HG03571 (cell line): Measurements from ENCODE around the gene CEP131.
"Not testable (repeated sequence)": the region's sequence is repeated elsewhere in the genome, so short reads cannot be mapped to it uniquely, and the experiment has no call there.

Experiments used
- ATAC-seq: cut with Tn5 transposase; IDR thresholded peaks from one replicate; pipeline ENCODE4 v1.9.1; 2021; ENCODE audit not compliant: unreplicated experiment

CEP131 gene

DNA sequence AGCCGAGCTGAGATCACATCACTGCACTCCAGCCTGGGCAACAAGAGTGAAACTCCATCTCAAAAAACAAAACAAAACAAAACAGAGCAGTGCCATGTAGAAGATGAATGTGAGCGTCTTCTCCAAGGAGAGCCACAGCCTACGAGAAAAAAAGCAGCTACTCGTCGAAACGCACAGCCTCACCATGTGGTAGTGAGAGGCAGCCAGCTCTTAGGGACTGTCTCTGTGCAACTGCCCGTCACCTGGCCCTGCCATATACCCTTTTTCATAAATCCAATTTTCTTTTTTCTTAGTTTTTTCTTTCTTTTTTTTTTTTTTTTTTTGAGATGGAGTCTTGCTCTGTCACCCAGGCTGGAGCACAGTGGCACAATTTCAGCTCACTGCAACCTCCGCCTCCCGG is 68.7 kb downstream of the CEP131 start:
- not testable (repeated sequence) for ATAC-seq

DNA sequence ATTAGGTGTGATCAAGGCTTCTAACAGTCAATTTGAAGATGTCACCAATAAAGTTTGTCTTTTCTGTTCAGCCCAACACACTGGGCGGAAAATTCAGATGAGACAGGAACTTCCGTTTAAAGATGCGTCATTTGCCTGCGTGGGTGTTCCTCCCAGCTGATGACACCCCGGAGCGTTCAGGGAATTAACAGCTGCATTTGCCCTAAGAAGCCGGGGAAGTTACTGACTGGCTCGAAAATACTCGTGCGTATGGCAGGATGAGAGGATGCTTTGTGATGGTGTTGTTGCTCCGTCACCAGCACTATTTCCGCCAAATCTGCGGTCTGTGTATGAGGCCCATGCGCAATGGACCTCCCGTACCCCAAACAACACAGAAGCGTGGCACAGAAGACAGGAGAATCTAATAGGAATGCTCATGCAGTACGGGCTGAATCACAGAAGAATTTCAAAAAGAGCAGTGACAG is 69.4 kb downstream of the CEP131 start:
- ATAC-seq: no peak

DNA sequence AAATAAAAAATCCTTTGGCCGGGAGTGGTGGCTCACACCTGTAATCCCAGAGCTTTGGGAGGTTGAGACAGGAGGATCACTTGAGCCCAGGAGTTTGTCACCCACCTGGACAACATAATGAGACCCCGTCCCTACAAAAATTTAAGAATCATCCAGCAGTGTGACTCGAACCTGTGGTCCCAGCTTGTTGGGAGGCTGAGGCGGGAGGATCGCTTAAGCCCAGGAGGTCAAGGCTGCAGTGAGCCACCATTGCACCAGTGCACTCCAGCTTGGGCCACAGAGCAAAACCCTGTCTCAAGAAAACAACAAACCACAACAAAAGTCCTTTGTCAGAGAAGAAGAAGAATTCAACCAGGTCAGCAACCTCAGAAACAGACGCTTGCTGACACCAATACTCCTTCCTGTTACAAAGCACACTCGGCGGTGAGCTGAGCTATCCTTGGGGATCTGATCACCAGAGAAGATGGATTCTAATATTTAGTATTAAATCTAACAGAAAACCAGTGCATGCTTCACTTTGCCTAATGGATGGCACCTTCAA is 70.4 kb downstream of the CEP131 start:
- ATAC-seq: no peak

DNA sequence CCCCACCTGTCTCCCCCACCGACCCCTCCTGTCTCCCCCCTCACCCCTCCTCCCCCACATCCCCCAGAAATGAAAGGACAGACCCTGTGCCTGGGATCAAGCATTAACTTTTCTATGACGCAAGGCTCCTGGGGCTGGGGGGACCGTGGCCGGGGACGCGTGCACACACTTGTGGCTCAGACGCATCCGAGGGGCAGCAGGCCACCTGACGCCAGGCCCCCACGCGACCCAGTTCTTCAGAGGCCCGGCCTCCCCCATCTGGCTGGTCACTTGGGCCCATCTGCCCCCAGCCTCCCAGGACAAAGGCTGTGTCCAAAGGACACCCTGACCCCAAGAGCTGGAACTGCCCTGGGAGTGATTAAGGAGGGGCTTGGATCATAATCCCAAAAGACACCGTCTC is 71.5 kb downstream of the CEP131 start:
- ATAC-seq: no peak

DNA sequence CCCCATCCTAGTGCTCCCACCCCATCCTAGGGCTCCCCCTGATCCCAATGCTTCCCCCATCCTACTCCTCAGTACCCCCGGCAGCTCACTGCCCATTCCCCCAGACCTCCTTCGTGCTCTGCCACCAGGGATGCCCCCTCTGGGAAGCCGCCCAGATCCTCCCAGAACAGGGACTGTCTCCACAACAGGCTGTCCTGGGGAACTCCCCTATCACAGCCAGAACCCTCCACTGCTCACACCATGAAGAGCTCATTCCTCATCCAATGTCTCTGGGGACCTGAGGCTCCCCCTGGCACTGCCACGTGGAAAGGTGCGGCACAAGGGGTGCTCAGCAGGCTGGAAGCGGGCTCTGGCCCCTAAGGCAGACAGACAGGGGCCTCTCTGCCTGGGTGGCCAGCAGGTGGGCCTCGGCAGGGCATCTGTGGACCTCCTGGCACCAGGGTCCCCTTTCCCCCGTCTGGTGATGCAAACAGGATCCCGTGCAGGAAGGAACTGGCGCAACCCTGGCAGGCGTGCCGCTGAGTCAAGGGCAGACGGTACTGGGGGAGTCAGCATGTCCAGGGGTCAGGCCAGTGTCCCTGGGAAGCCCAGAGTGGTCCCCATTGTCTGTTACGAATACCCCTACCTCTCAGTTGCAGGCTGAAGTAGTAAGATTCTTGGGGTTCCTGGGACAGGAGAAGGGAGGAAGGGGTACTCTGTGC is 72.2 kb downstream of the CEP131 start:
- ATAC-seq: no peak

DNA sequence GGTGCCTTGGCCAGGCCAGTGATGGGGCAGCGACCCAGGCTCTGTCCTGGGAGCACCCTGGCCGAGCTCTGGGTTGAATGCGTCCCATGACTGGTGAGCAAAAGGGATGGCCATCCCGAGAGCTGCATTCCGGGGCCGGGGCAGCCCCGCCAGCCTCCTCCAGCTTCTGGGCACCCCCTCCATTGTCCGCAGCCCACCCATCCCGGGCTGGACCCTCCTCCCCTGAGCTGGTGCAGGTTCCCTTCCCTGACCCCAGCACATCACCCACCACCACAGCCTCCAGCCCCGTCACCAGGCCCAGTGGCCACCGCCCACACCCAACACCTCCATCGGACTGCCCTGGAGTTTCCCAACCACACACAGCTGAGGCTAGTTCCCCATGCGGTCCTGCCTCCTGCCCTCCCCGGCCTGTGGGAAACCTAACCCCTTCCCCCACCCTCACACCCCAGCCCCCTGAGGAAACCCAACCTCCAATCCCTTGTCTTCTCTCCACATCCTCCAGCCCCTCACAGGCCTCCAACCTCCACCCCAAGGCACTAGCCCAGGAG is 73.7 kb downstream of the CEP131 start:
- no peak for ATAC-seq

DNA sequence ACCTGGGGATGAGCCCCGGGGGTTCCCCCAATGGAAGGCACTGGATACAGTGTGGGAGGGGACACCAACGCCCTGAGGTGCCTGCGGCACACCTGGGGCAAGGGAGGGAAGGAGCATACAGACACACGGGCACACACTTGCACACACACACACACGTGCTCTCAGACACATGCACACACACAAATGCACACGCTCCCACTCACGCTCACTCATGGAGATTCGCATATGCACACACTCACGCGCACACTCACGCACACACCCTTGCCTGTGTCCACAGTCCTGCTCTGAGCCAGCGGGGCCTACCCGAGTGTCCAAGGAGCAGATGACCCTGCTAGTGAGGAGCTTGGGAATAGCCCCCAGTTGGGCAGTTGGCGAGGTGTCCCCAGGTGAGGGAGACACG is 74.2 kb downstream of the CEP131 start:
- no peak for ATAC-seq

DNA sequence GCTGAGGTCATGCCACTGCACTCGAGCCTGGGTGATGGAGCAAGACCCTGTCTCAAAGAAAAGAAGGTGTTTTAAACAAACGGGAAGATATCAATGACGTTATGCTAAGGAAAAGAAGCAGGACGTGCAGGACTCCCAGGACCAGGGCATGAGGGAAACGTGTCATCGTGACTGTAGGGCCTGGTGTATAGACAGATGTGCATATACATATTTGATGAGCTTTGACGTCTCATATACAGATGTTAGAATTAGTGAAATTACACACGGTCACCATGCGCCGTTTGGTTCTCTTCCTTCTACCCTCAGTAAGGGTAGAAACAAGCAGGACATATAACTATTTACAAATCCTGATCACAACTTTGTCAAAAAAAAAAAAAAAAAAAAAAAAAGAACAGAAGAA is 75.1 kb downstream of the CEP131 start:
- no peak for ATAC-seq

DNA sequence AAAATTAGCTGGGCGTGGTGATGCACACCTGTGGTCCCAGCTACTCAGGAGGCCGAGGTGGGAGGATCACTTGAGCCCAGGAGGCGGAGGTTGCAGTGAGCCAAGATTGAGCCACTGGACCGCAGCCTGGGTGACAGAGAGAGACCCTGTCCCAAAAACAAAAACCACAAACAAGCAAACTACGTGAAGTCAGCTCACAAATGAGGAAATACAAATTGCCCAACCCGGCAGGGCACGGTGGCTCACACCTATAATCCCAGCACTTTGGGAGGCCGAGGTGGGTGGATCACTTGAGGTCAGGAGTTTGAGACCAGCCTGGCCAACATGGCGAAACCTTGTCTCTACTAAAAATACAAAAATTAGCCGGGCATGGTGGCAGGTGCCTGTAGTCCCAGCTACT is 76.6 kb downstream of the CEP131 start:
- not testable (repeated sequence) for ATAC-seq

DNA sequence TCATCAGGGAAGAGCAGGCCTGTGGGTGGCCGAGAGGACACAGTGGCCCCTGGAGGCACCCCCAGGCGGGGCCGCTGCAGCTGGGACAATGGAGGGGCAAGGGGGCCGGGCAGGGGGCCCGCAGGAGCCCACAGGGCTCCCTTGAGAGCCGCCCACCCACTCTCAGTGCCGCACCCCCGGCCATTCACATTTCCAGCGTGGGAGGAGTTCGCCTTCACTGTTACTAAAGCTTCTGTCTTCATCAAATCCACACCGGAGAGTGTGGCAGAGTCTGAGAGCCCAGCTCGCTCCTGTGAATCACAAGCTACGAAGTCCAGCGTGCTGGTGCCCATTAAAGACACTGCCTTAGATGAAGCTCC is 78.4 kb downstream of the CEP131 start:
- no peak for ATAC-seq

DNA sequence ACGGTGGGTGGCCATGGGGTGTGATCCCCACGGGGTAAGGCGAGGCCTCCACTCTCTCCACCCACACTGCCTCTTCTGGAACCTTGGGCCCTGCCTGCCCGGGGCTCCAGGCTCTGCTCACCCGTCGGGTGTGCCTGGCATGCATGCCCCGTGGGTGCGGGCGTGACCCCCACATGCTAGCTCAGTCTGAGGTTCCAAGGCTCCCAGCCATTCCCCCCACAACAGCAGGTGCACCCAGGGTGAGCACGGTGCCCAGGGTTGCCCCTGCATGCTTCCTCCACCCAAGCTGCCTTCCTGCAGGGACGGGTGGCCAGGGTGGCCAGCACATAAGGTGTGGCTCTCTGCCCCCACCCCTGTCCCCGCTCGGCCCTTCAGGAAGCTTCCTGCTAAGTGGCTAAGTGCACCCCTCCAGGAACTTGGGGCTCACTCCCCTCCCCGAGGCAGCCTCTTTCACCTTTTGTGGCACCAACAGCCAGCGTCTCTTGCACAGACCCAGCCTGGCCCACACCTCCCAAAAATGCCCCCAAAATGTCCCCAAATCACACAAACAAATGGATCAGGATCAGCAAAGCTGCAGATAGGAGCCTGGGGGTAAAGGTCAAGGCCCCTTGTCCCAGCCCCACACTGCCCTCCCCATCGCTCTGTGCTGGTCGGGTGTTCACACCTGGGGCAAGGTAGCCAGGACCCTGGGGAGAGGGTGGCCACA is 78.9 kb downstream of the CEP131 start:
- no peak for ATAC-seq

DNA sequence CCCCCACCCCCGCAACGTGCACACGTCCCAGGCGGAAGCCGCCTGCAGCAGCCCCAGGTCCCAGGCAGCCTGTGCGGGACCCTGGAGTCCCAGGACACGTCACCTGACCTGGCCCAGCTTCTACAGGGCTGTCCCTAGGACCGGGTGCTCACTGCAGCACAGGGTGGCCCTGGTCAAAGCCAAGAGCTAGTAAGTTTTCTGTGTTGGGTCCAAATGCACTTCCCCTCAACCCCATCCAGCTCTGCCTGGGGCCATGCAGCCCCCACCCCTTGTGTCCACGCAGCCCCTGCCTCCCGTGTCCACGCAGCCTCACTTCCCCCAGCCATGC is 79.6 kb downstream of the CEP131 start:
- no peak for ATAC-seq

DNA sequence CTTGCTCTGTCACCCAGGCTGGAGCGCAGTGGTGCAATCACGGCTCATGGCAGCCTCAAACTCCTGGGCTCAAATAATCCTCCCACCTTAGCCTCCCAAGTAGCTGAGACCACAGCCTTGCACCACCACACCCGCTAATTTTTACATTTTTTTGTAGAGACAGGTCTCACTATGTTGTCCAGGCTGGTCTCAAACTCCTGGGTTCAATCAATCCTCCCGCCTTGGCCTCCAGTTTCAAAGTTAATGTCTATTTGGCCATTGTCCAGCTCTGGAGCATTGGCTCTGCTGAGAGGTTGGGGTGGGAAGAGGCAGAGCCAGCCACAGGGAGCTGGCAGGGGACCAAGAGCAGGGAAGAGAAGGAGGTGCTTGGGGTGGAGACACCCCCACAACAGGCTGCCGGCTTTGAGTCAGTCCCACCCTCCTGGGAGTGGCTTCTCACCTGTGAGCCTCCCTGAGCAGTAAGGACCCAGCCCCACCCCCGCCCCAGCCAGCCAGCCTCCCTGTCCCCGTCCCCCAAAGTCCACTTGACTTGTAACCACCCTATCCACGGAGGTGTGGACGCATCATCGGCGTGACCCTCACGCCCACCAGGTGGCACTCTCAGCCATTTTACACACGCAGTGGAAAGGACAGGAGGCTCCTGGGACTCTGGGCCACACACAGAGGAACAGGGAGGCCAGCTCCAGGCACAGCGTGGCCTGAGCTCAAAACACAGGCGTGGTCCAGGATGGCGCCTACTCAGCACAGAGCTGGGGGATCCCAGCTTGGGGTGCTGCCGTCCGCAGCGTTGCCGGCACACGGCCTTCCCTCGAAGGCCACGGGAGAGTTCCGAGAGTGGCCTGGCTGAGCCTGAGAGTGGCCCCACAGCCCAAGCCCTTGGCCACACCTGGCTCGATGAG is 80.2 kb downstream of the CEP131 start:
- no peak for ATAC-seq

DNA sequence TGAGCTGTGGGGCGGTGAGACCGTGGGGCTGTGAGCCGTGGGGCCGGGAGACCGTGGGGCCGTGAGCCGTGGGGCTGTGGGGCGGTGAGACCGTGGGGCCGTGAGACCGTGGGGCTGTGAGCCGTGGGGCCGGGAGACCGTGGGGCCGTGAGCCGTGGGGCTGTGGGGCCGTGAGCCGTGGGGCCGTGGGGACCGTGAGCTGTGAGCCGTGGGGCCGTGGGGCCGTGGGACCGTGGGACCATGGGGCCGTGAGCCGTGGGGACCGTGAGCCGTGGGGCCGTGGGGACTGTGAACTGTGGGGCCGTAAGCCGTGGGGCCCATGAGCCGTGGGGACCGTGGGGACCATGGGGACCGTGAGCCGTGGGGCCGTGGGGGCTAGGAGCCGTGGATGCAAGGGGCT is 82.1 kb downstream of the CEP131 start:
- no peak for ATAC-seq

DNA sequence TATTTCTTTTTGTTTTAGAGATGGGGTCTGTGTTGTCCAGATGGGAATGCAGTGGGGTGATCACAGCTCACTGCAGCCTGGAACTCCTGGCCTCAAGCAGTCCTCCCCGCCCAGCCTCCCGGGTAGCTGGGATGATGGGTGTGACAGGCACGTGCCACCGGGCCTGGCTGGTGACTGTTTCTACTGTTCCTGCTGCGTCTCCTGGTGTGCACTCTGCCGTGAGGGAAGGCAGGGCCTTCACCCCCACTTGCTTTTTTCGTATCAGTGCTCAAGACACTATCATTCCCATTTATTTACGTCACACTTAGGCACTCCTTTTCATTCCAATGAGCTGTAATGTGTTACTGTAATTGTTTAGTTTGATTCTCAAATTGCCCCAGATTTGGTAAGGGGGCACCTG is 82.7 kb downstream of the CEP131 start:
- ATAC-seq: no peak
